K562 (cell line): ENCODE results near the gene FLRT1. TPM values are rescaled to one million over a fixed set of nuclear protein-coding genes. Genes with fewer than 3 reads are reported as not detected.

Experiments used
- ATAC-seq: fragments of 200-7000 bp; cut with Tn5 transposase; 3 replicates; pipeline ENCODE4 v1.9.1; 2020; ENCODE audit warnings: moderate library complexity
- BruUV-seq: library from RNA; stranded (reverse); fragments of 400-500 nt; replicated peaks from 2 replicates; lab custom pipeline; 2021; lab: Mats Ljungman, UMichigan
- CTCF ChIA-PET: fragments of 300-600 bp; formaldehyde crosslinking; extraction: SDS; loops from one replicate; lab custom pipeline; 2021; ENCODE audit warnings: low intra/inter-chr PET ratio; lab: Yijun Ruan, JAX
- POLR2A ChIA-PET: fragments of 300-600, 350-650 bp; sonication (Branson Sonifier 250); formaldehyde crosslinking; extraction: SDS; loops from one replicate; lab custom pipeline; 2021; ENCODE audit warnings: antibody characterized with exemption, inconsistent platforms; lab: Yijun Ruan, JAX
- DNase-seq, 4 experiments: peaks; one replicate each; pipeline versions ENCODE4 v3.0.0 to v3.0.0-alpha.2; 2011 to 2018; ENCODE audit warnings: low spot score in 3 of 4, mixed read lengths in 3 of 4; ENCODE audit errors: extremely low read depth in 1 of 4
- FAIRE-seq: peaks from 2 replicates; lab custom pipeline; 2011; peaks lifted over from hg19 to GRCh38; lab: Jason Lieb, UNC
- H2AFZ ChIP-seq: 2 replicates; pipeline ENCODE4 v1.6.0; 2011; ENCODE audit warnings: low read depth, low read length, control low read depth, inconsistent platforms
- H3K27ac ChIP-seq: fragments of 200-600 bp; 3 replicates; pipeline ENCODE4 v1.8.0; 2011; ENCODE audit warnings: low read depth, mild to moderate bottlenecking, control low read depth, inconsistent platforms, low read length, moderate library complexity, mixed read lengths; ENCODE audit errors: extremely low read depth
- H3K27me3 ChIP-seq, 2 experiments: fragments of 300-600 bp in 1 of 2; 2 replicates in 1 of 2; 3 replicates in 1 of 2; pipeline versions ENCODE4 v1.6.0 to v1.8.0; 2011; ENCODE audit warnings: inconsistent platforms in 2 of 2, low read length in 2 of 2, mild to moderate bottlenecking in 1 of 2, mixed read lengths in 1 of 2, moderate library complexity in 1 of 2; ENCODE audit not compliant: control insufficient read depth in 2 of 2, insufficient read depth in 2 of 2
- H3K36me3 ChIP-seq: fragments of 300-600 bp; 3 replicates; pipeline ENCODE4 v1.8.0; 2011; ENCODE audit warnings: mild to moderate bottlenecking, low read length, inconsistent platforms; ENCODE audit not compliant: control insufficient read depth, insufficient read depth
- H3K4me1 ChIP-seq, 2 experiments: fragments of 200-600 bp in 1 of 2; replicated peaks in 1 of 2; 2 replicates in 1 of 2; 3 replicates in 1 of 2; pipeline versions ENCODE4 v1.5.1 to v1.8.0; 2011; ENCODE audit warnings: inconsistent platforms in 2 of 2, low read length in 2 of 2, mild to moderate bottlenecking in 1 of 2, mixed read lengths in 1 of 2, moderate library complexity in 1 of 2; ENCODE audit not compliant: control insufficient read depth in 2 of 2, insufficient read depth in 2 of 2
- H3K4me2 ChIP-seq: 2 replicates; pipeline ENCODE4 v1.6.1; 2011; ENCODE audit warnings: low read length, control low read depth, inconsistent platforms, mixed read lengths; ENCODE audit not compliant: insufficient read depth
- H3K4me3 ChIP-seq: fragments of 200-600 bp; sonication (generic), shearing (Covaris generic); 2 replicates; pipeline ENCODE4 v1.5.1; 2016; ENCODE audit warnings: control low read depth, inconsistent platforms
- H3K79me2 ChIP-seq: fragments of 200-600 bp; 3 replicates; pipeline ENCODE4 v1.8.0; 2011; ENCODE audit warnings: low read length, inconsistent platforms; ENCODE audit not compliant: control insufficient read depth, insufficient read depth
- H3K9ac ChIP-seq, 2 experiments: 2 replicates each; pipeline versions ENCODE4 v1.6.0 to v1.6.1; 2011; ENCODE audit warnings: low read depth in 2 of 2, low read length in 2 of 2, control low read depth in 1 of 2, inconsistent platforms in 1 of 2, mild to moderate bottlenecking in 1 of 2, mixed read lengths in 1 of 2; ENCODE audit not compliant: insufficient read depth in 1 of 2
- H3K9me1 ChIP-seq: one replicate; pipeline ENCODE4 v1.6.0; 2011; ENCODE audit warnings: inconsistent platforms, mild to moderate bottlenecking, low read length, moderate library complexity; ENCODE audit not compliant: control insufficient read depth, insufficient read depth
- H3K9me3 ChIP-seq: replicated peaks from 2 replicates; pipeline ENCODE4 v1.5.1; 2011; ENCODE audit warnings: low read depth, low read length, inconsistent platforms; ENCODE audit not compliant: control insufficient read depth, insufficient read depth
- H4K20me1 ChIP-seq: replicated peaks from 2 replicates; pipeline ENCODE4 v1.6.1; 2011; ENCODE audit warnings: low read length, inconsistent platforms, mixed read lengths; ENCODE audit not compliant: control insufficient read depth, insufficient read depth
- ARID2 ChIP-seq: fragments of 450-650 bp; IDR thresholded peaks from 2 replicates; pipeline ENCODE4 v1.6.1; 2017; ENCODE audit warnings: antibody characterized with exemption, mild to moderate bottlenecking
- PTTG1 ChIP-seq: fragments of 450-650 bp; IDR thresholded peaks from 2 replicates; pipeline ENCODE4 v1.6.1; 2016; ENCODE audit warnings: low read depth, mild to moderate bottlenecking, missing genetic modification characterization, missing compliant biosample characterization
- SNIP1 ChIP-seq: fragments of 450-650 bp; IDR thresholded peaks from 2 replicates; pipeline ENCODE4 v1.7.1; 2017; ENCODE audit warnings: low read depth, mild to moderate bottlenecking
- TAF9B ChIP-seq: fragments of 450-650 bp; IDR thresholded peaks from 2 replicates; pipeline ENCODE4 v1.6.1; 2018; ENCODE audit warnings: mild to moderate bottlenecking; ENCODE audit not compliant: partially characterized antibody
- ZNF175 ChIP-seq: fragments of 200-800 bp; sonication (Bioruptor generic); IDR thresholded peaks from 2 replicates; pipeline ENCODE4 v1.6.1; 2016; ENCODE audit warnings: low read depth, mild to moderate bottlenecking, missing genetic modification characterization, missing compliant biosample characterization
- ZNF212 ChIP-seq: fragments of 450-650 bp; formaldehyde crosslinking; IDR thresholded peaks from 2 replicates; pipeline ENCODE4 v1.4.0; 2020; ENCODE audit warnings: mild to moderate bottlenecking
- ZNF24 ChIP-seq: fragments of 450-650 bp; IDR thresholded peaks from 2 replicates; pipeline ENCODE4 v1.6.1; 2016
- ZNF699 ChIP-seq: fragments of 250-450 bp; sonication (Bioruptor Pico); IDR thresholded peaks from 2 replicates; pipeline ENCODE4 v1.8.0; 2021; ENCODE audit warnings: mild to moderate bottlenecking, moderate library complexity; ENCODE audit not compliant: insufficient replicate concordance
- ZNF785 ChIP-seq: fragments of 250-450 bp; sonication (Bioruptor Pico); IDR thresholded peaks from 2 replicates; pipeline ENCODE4 v1.4.0; 2020; ENCODE audit warnings: mild to moderate bottlenecking
- WGBS: fragments of 100-300 bp; shearing (Covaris generic); methylation state at CpG from one replicate; pipeline ENCODE4 v1.1.6; 2016; ENCODE audit warnings: low coverage, mixed read lengths; ENCODE audit not compliant: insufficient coverage; ENCODE audit errors: missing lambda C conversion rate; 5-methylcytosine and 5-hydroxymethylcytosine counted together
- in situ Hi-C: fragments of 300-500 bp; cut with MboI; formaldehyde crosslinking; loops from 4 replicates; pipeline ENCODE4 v1.15.0; 2018; ENCODE audit warnings: inconsistent platforms, mixed read lengths
- intact Hi-C: fragments of 100-400 bp; cut with micrococcal nuclease; formaldehyde crosslinking; loops from 2 replicates; pipeline ENCODE4 v1.14.2; 2022
- polyA plus RNA-seq, 8 experiments: library from polyadenylated mRNA; depleted of rRNA in 4 of 8; stranded (reverse) in 5 of 8; unstranded in 3 of 8; fragments of >200 nt; fragmentation: Nextera tagmentation in 2 of 8; fragmentation: Illumina TruSeq in 1 of 8; extraction: Ambion mirVana in 2 of 8; extraction: Trizol in 1 of 8; gene quantifications; 2 replicates each; pipeline versions ENCODE4 v1.2.1 to v1.2.3, GENCODE V29; 2011 to 2014; ENCODE audit warnings: inconsistent platforms in 1 of 8, missing spikeins in 1 of 8
- total RNA-seq, 7 experiments: library from RNA; depleted of rRNA in 6 of 7; stranded (reverse); fragments of >200 nt in 6 of 7; fragmentation: Illumina TruSeq in 2 of 7; extraction: Trizol in 2 of 7; gene quantifications; 2 replicates each; pipeline versions ENCODE4 v1.2.1 to v1.2.3, GENCODE V29; 2011 to 2021; ENCODE audit warnings: low replicate concordance in 1 of 7
- TF ChIP-seq, protein P1 (sequence below): fragments of 250-450 bp; sonication (Bioruptor Pico); IDR thresholded peaks from 2 replicates; pipeline ENCODE4 v1.5.1; 2021; ENCODE audit warnings: mild to moderate bottlenecking
- TF ChIP-seq, protein P2 (sequence below): fragments of 250-450 bp; sonication (Bioruptor Pico); IDR thresholded peaks from 2 replicates; pipeline ENCODE4 v1.4.0; 2020; ENCODE audit warnings: mild to moderate bottlenecking, moderate library complexity, borderline replicate concordance

FLRT1 gene
- total and polyA plus RNA-seq, 9 of the 15 experiments (the other 6 are each of a cell fraction or from before 2014, with no cell fraction given) = not detected

DNA sequence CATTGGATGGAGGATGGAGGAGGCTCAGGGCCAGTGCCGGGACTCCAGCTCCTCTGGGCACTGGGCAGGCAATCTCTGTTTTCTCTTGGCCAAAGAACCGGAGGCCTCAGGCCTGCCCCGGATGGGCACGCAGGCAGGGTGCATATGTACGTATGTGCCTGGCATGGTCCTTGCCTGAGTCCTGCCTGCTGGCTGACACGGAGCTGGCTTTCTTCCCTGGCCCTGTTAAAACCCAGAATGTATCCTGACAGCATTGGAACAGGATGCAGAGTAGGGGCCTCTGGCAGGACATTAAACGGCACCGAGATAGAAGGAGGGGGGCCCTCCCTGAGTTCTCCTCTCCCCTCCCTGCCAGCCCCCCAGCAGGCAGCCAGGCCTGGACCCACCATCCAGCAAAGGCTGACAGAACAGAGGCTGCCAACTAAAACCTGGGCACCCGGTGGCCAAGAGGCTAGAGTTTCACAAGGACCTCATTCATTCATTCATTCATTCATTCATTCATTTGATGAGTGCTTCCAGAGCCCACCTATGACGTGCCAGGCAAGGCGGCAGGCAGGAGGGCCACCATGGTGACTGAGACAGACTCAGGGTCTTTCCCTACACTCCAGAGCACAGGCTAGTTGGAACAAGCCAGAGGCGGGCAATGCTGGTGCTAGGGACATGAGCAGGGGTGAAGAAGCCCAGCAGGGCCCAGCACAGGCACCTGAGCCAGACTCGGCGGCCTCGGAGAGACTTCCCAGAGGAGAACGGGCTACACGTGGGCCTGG lies 28.8 kb downstream of the FLRT1 start:
- Histone ChIP-seq H3K4me1 (peaks cover 8 to 50% of the 10 kb centered on the region in 2 experiments; a peak in 4 of 5 replicates), H3K9me1 (peaks cover 5% of the 10 kb centered on the region)
- TF ChIP-seq ZNF175 = no peak
- peak; percentile 94 for TF ChIP-seq ZNF24
- TF ChIP-seq, all 486 proteins: peak for 1
- H3K4me3 ChIP-seq = no peak overlapping the region
- ChIA-PET CTCF (interaction anchor here (0.6 kb wide), 1 partner anchor 822 kb away, joined by 3 read pairs; no protein-coding TSS in a partner anchor), POLR2A (interaction anchor here (0.6 to 1.2 kb wide), 2 partner anchors 17 to 40 kb away, joined by 3 read pairs; no protein-coding TSS in a partner anchor)
- in situ Hi-C loops (no loop called here), intact Hi-C loops (no loop called here)
- no peaks in the 10 kb centered on the region for H3K9me3 ChIP-seq
- no TSS peak for BruUV-seq
- DNase-seq (no peak), ATAC-seq (no peak), FAIRE-seq (no peak)
- peaks cover 40% of the 10 kb centered on the region for H4K20me1 ChIP-seq
- no peaks in the 10 kb centered on the region for H3K27me3 ChIP-seq
- no peak overlapping the region for H3K4me2 ChIP-seq
- H3K9ac ChIP-seq = no peak overlapping the region; a peak in 1 of 4 replicates
- H3K27ac ChIP-seq = no peak overlapping the region
- no peak overlapping the region for H2AFZ ChIP-seq
- no peaks in the 10 kb centered on the region for H3K79me2 ChIP-seq
- H3K36me3 ChIP-seq = no peaks in the 10 kb centered on the region
- WGBS = 78% methylated on average over 15 of the region's 17 CpGs

DNA sequence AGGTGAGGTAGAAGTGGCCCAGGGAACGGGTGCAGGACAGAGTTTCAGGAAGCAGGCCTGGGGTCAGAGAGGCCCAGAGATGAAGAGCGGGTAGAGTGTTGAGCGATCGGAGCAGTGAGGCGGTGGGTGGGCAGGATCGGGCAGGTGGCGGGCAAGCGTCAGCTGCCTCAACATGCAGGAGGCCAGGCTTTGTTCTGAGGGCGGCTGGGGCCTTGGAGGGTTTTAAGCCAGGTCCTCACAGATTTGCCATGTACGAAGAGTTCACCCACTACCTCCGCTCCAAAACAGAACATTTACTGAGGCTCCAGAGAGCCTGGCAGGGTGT lies 29.4 kb downstream of the FLRT1 start:
- ATAC-seq (no peak), FAIRE-seq (no peak), DNase-seq (no peak)
- H3K9me3 ChIP-seq = no peaks in the 10 kb centered on the region
- ChIA-PET POLR2A (interaction anchor here (0.6 kb wide), 2 partner anchors 26 to 39 kb away, joined by 3 read pairs; no protein-coding TSS in a partner anchor), CTCF (no interaction called here)
- no peak overlapping the region for H3K27ac ChIP-seq
- no peak overlapping the region for H2AFZ ChIP-seq
- peaks cover 39% of the 10 kb centered on the region for H4K20me1 ChIP-seq
- intact Hi-C loops = no loop called here
- WGBS = 87% methylated on average over 11 of the region's 11 CpGs
- H3K27me3 ChIP-seq = no peaks in the 10 kb centered on the region
- H3K4me1 ChIP-seq = peaks cover 8 to 47% of the 10 kb centered on the region in 2 experiments; a peak in 4 of 5 replicates
- in situ Hi-C loops = no loop called here
- no peaks in the 10 kb centered on the region for H3K79me2 ChIP-seq
- no peak overlapping the region for H3K4me2 ChIP-seq
- no peak overlapping the region for H3K9ac ChIP-seq
- BruUV-seq = no TSS peak
- H3K36me3 ChIP-seq = no peaks in the 10 kb centered on the region
- peaks cover 5% of the 10 kb centered on the region for H3K9me1 ChIP-seq
- H3K4me3 ChIP-seq = no peak overlapping the region
- TF ChIP-seq SNIP1 (no peak), ZNF699 (CRISPR knock-in tag) (no peak), ZNF212 (CRISPR knock-in tag) (no peak), PTTG1 (no peak), TAF9B (no peak), ARID2 (no peak), ZNF785 (CRISPR knock-in tag) (no peak)
- TF ChIP-seq, protein P1, sequence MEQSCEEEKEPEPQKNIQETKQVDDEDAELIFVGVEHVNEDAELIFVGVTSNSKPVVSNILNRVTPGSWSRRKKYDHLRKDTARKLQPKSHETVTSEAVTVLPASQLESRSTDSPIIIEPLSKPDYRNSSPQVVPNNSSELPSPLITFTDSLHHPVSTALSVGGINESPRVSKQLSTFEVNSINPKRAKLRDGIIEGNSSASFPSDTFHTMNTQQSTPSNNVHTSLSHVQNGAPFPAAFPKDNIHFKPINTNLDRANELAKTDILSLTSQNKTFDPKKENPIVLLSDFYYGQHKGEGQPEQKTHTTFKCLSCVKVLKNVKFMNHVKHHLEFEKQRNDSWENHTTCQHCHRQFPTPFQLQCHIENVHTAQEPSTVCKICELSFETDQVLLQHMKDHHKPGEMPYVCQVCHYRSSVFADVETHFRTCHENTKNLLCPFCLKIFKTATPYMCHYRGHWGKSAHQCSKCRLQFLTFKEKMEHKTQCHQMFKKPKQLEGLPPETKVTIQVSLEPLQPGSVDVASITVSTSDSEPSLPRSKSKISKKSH (CRISPR knock-in tag) = no peak
- TF ChIP-seq, protein P2, sequence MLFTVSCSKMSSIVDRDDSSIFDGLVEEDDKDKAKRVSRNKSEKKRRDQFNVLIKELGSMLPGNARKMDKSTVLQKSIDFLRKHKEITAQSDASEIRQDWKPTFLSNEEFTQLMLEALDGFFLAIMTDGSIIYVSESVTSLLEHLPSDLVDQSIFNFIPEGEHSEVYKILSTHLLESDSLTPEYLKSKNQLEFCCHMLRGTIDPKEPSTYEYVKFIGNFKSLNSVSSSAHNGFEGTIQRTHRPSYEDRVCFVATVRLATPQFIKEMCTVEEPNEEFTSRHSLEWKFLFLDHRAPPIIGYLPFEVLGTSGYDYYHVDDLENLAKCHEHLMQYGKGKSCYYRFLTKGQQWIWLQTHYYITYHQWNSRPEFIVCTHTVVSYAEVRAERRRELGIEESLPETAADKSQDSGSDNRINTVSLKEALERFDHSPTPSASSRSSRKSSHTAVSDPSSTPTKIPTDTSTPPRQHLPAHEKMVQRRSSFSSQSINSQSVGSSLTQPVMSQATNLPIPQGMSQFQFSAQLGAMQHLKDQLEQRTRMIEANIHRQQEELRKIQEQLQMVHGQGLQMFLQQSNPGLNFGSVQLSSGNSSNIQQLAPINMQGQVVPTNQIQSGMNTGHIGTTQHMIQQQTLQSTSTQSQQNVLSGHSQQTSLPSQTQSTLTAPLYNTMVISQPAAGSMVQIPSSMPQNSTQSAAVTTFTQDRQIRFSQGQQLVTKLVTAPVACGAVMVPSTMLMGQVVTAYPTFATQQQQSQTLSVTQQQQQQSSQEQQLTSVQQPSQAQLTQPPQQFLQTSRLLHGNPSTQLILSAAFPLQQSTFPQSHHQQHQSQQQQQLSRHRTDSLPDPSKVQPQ = no peak
